H1 (cell line): ENCODE measurements around the gene WFDC10B. TPM values are rescaled to one million over a fixed set of nuclear protein-coding genes. Genes with fewer than 3 reads are reported as not detected.

ENCODE experiments used
- CTCF ChIA-PET: fragments of 300-600 bp; sonication (Branson Sonifier 250); formaldehyde crosslinking; loops from one replicate; lab custom pipeline; 2021; ENCODE audit not compliant: partially characterized antibody; lab: Charles Lee
- POLR2A ChIA-PET: fragments of 300-600 bp; sonication (Branson Sonifier 250); formaldehyde crosslinking; loops from one replicate; lab custom pipeline; 2021; ENCODE audit warnings: inconsistent platforms; ENCODE audit not compliant: partially characterized antibody; lab: Charles Lee
- DNase-seq, 2 experiments: peaks; one replicate each; pipeline versions ENCODE4 v3.0.0 to v3.0.0-alpha.2; 2010 to 2022; ENCODE audit warnings: low spot score in 2 of 2, low read depth in 1 of 2, mixed read lengths in 1 of 2
- FAIRE-seq: peaks from 2 replicates; lab custom pipeline; 2011; peaks lifted over from hg19 to GRCh38; lab: Jason Lieb, UNC
- H2AFZ ChIP-seq: 2 replicates; pipeline ENCODE4 v1.8.1; 2012; ENCODE audit warnings: low read length, inconsistent platforms
- H2AK5ac ChIP-seq: 2 replicates; pipeline ENCODE4 v1.6.1; 2013; ENCODE audit warnings: low read depth, low read length
- H2BK120ac ChIP-seq: replicated peaks from 2 replicates; pipeline ENCODE3; 2013; ENCODE audit warnings: low read depth, low read length, inconsistent platforms
- H2BK12ac ChIP-seq: 2 replicates; pipeline ENCODE4 v1.6.1; 2013; ENCODE audit warnings: low read depth, low read length
- H2BK15ac ChIP-seq: 2 replicates; pipeline ENCODE4 v1.6.1; 2013; ENCODE audit warnings: low read length
- H2BK20ac ChIP-seq: 2 replicates; pipeline ENCODE4 v1.6.1; 2013; ENCODE audit warnings: low read length
- H2BK5ac ChIP-seq: 2 replicates; pipeline ENCODE4 v1.6.1; 2013; ENCODE audit warnings: low read depth, low read length
- H3K14ac ChIP-seq: 2 replicates; pipeline ENCODE4 v1.6.1; 2013; ENCODE audit warnings: inconsistent platforms; ENCODE audit not compliant: insufficient read length
- H3K18ac ChIP-seq: 2 replicates; pipeline ENCODE4 v1.6.1; 2013; ENCODE audit warnings: low read length; ENCODE audit errors: extremely low read depth
- H3K23ac ChIP-seq: 2 replicates; pipeline ENCODE4 v1.6.1; 2013; ENCODE audit warnings: inconsistent platforms; ENCODE audit not compliant: insufficient read length
- H3K23me2 ChIP-seq: 2 replicates; pipeline ENCODE4 v1.6.1; 2013; ENCODE audit warnings: low read depth, low read length
- H3K27ac ChIP-seq: 2 replicates; pipeline ENCODE4 v1.6.1; 2011; ENCODE audit warnings: low read depth, low read length, inconsistent platforms
- H3K27me3 ChIP-seq, 4 experiments: replicated peaks in 1 of 4; 1 replicate in 1 of 4; 2 replicates in 3 of 4; pipeline versions ENCODE4 v1.6.1 to v1.8.1; 2011 to 2013; ENCODE audit warnings: low read length in 3 of 4, mild to moderate bottlenecking in 3 of 4, inconsistent platforms in 2 of 4, mixed read lengths in 2 of 4, moderate library complexity in 1 of 4; ENCODE audit not compliant: control insufficient read depth in 3 of 4, insufficient read depth in 3 of 4; ENCODE audit errors: extremely low read depth in 1 of 4
- H3K36me3 ChIP-seq, 4 experiments: 2 replicates each; pipeline versions ENCODE4 v1.6.1 to v1.8.1; 2011 to 2013; ENCODE audit warnings: mild to moderate bottlenecking in 4 of 4, low read length in 3 of 4, moderate library complexity in 2 of 4, control low read depth in 1 of 4, inconsistent platforms in 1 of 4; ENCODE audit not compliant: insufficient read depth in 4 of 4, control insufficient read depth in 2 of 4
- H3K4ac ChIP-seq: replicated peaks from 2 replicates; pipeline ENCODE3; 2013; ENCODE audit warnings: low read length, low read depth, mixed read lengths, inconsistent platforms; ENCODE audit not compliant: insufficient read length
- H3K4me1 ChIP-seq, 4 experiments: replicated peaks in 1 of 4; 1 replicate in 1 of 4; 2 replicates in 3 of 4; pipeline versions ENCODE4 v1.6.1 to v1.8.1; 2011 to 2013; ENCODE audit warnings: low read length in 3 of 4, inconsistent platforms in 2 of 4, mixed read lengths in 1 of 4; ENCODE audit not compliant: insufficient read depth in 4 of 4, control insufficient read depth in 3 of 4
- H3K4me2 ChIP-seq, 2 experiments: 2 replicates each; pipeline versions ENCODE4 v1.6.1 to v1.8.1; 2011 to 2013; ENCODE audit warnings: low read depth in 2 of 2, low read length in 2 of 2, control low read depth in 1 of 2, inconsistent platforms in 1 of 2, mild to moderate bottlenecking in 1 of 2; ENCODE audit not compliant: insufficient read depth in 1 of 2
- H3K4me3 ChIP-seq, 4 experiments: fragments of 200-600, 300-600 bp in 1 of 4; sonication (generic), shearing (Covaris generic), sonication (Bioruptor Twin) in 1 of 4; 2 replicates each; pipeline versions ENCODE4 v1.5.1 to v1.8.1; 2011 to 2016; ENCODE audit warnings: low read length in 4 of 4, low read depth in 3 of 4, control low read depth in 2 of 4, inconsistent platforms in 2 of 4, mild to moderate bottlenecking in 2 of 4, mixed read lengths in 1 of 4, moderate library complexity in 1 of 4; ENCODE audit not compliant: insufficient read depth in 2 of 4; ENCODE audit errors: extremely low read depth in 1 of 4
- H3K56ac ChIP-seq: replicated peaks from 2 replicates; pipeline ENCODE3; 2013; ENCODE audit warnings: low read depth, mild to moderate bottlenecking, mixed read lengths, low read length, inconsistent platforms; ENCODE audit not compliant: insufficient read length
- H3K79me1 ChIP-seq: 2 replicates; pipeline ENCODE4 v1.6.1; 2013; ENCODE audit warnings: low read depth, low read length, control low read depth
- H3K79me2 ChIP-seq, 2 experiments: 2 replicates each; pipeline versions ENCODE4 v1.6.1 to v1.8.1; 2012 to 2013; ENCODE audit warnings: low read length in 2 of 2, mild to moderate bottlenecking in 2 of 2, inconsistent platforms in 1 of 2; ENCODE audit not compliant: insufficient read depth in 2 of 2, control insufficient read depth in 1 of 2
- H3K9ac ChIP-seq, 4 experiments: replicated peaks in 1 of 4; 1 replicate in 1 of 4; 2 replicates in 3 of 4; pipeline versions ENCODE4 v1.6.1 to v1.8.1; 2011 to 2013; ENCODE audit warnings: low read depth in 3 of 4, low read length in 3 of 4, control low read depth in 2 of 4, mild to moderate bottlenecking in 2 of 4, moderate library complexity in 2 of 4, inconsistent platforms in 1 of 4; ENCODE audit errors: extremely low read depth in 1 of 4
- H3K9me3 ChIP-seq, 2 experiments: 2 replicates each; pipeline versions ENCODE4 v1.6.1 to v1.8.1; 2012 to 2013; ENCODE audit warnings: mild to moderate bottlenecking in 2 of 2, moderate library complexity in 2 of 2, control low read depth in 1 of 2, inconsistent platforms in 1 of 2, low read depth in 1 of 2, low read length in 1 of 2, mixed read lengths in 1 of 2; ENCODE audit not compliant: insufficient read depth in 2 of 2
- H4K20me1 ChIP-seq, 2 experiments: replicated peaks in 1 of 2; 2 replicates each; pipeline versions ENCODE3 to v1.8.1; 2011 to 2013; ENCODE audit warnings: inconsistent platforms in 2 of 2, low read length in 2 of 2, mild to moderate bottlenecking in 1 of 2; ENCODE audit not compliant: insufficient read depth in 2 of 2, control insufficient read depth in 1 of 2
- H4K5ac ChIP-seq: 2 replicates; pipeline ENCODE4 v1.6.1; 2013; ENCODE audit warnings: low read length, low read depth, mixed read lengths, inconsistent platforms; ENCODE audit not compliant: insufficient read length
- H4K8ac ChIP-seq: 2 replicates; pipeline ENCODE4 v1.8.0; 2013; ENCODE audit warnings: mild to moderate bottlenecking, moderate library complexity, low read length, inconsistent platforms; ENCODE audit not compliant: insufficient read depth; ENCODE audit errors: extremely low read depth
- H4K91ac ChIP-seq: replicated peaks from 2 replicates; pipeline ENCODE3; 2013; ENCODE audit warnings: low read length, mixed read lengths, inconsistent platforms; ENCODE audit not compliant: insufficient read length
- ATF3 ChIP-seq: IDR thresholded peaks from 2 replicates; pipeline ENCODE4 v1.6.1; 2011; ENCODE audit warnings: low read depth, mild to moderate bottlenecking, low read length; ENCODE audit not compliant: insufficient read depth
- CBX8 ChIP-seq: fragments of 300-800, 300-1000 bp; sonication (generic); IDR thresholded peaks from 2 replicates; pipeline ENCODE4 v1.7.1; 2016; ENCODE audit warnings: low read depth, low read length, borderline replicate concordance
- EP300 ChIP-seq, 2 experiments: IDR thresholded peaks; 1 replicate in 1 of 2; 2 replicates in 1 of 2; pipeline ENCODE4 v1.6.1; 2011 to 2012; ENCODE audit warnings: low read depth in 2 of 2, low read length in 2 of 2, mild to moderate bottlenecking in 2 of 2, borderline replicate concordance in 1 of 2, inconsistent platforms in 1 of 2, moderate library complexity in 1 of 2
- JUN ChIP-seq: IDR thresholded peaks from 2 replicates; pipeline ENCODE4 v1.6.1; 2011; ENCODE audit warnings: low read depth, mild to moderate bottlenecking, improper control_type of control experiment, low read length
- KDM1A ChIP-seq: fragments of 200-600, 300-600 bp; sonication (generic); IDR thresholded peaks from 2 replicates; pipeline ENCODE4 v1.7.1; 2016; ENCODE audit warnings: mild to moderate bottlenecking, low read length, borderline replicate concordance
- MAFK ChIP-seq: IDR thresholded peaks from 2 replicates; pipeline ENCODE4 v1.6.1; 2012; ENCODE audit warnings: low read depth, mild to moderate bottlenecking, improper control_type of control experiment, low read length
- MAX ChIP-seq: IDR thresholded peaks from 2 replicates; pipeline ENCODE4 v1.6.1; 2012; ENCODE audit warnings: inconsistent platforms
- PHF8 ChIP-seq: fragments of 200-600 bp; sonication (generic); conservative IDR thresholded peaks from 2 replicates; pipeline ENCODE4 v1.7.1; 2012; ENCODE audit warnings: low read depth, mild to moderate bottlenecking, inconsistent platforms, low read length, moderate library complexity
- SIN3A ChIP-seq, 2 experiments: IDR thresholded peaks in 1 of 2; conservative IDR thresholded peaks in 1 of 2; 2 replicates each; pipeline ENCODE4 v1.6.1; 2011 to 2012; ENCODE audit warnings: low read length in 2 of 2, improper control_type of control experiment in 1 of 2, low read depth in 1 of 2, mild to moderate bottlenecking in 1 of 2
- SUZ12 ChIP-seq: fragments of 200-600 bp; sonication (generic); IDR thresholded peaks from 2 replicates; pipeline ENCODE4 v1.6.1; 2012; ENCODE audit warnings: mild to moderate bottlenecking, inconsistent platforms, low read length, moderate library complexity, mixed read lengths
- USF2 ChIP-seq: IDR thresholded peaks from 2 replicates; pipeline ENCODE4 v1.6.1; 2011; ENCODE audit warnings: low read length, improper control_type of control experiment
- WGBS, 2 experiments: shearing (Covaris generic) in 1 of 2; methylation state at CpG; one replicate each; pipeline versions ENCODE4 v1.1.6 to v1.1.7; 2013 to 2015; ENCODE audit warnings: low lambda C conversion rate in 2 of 2, mixed read lengths in 2 of 2, inconsistent platforms in 1 of 2, low coverage in 1 of 2, missing lambda C conversion rate in 1 of 2; ENCODE audit not compliant: insufficient replicate concordance in 2 of 2, insufficient coverage in 1 of 2, insufficient read length in 1 of 2; ENCODE audit errors: extremely low coverage in 1 of 2, missing lambda C conversion rate in 1 of 2; 5-methylcytosine and 5-hydroxymethylcytosine counted together
- polyA plus RNA-seq, 7 experiments: library from polyadenylated mRNA; depleted of rRNA in 3 of 7; stranded (reverse) in 5 of 7; unstranded in 2 of 7; fragments of >200 nt in 5 of 7; fragments of 200-250 nt in 2 of 7; gene quantifications; 1 replicate in 5 of 7; 2 replicates in 1 of 7; 4 replicates in 1 of 7; pipeline versions ENCODE4 v1.2.1 to v1.2.3, GENCODE V29; 2011 to 2013; ENCODE audit warnings: missing spikeins in 2 of 7, mixed read lengths in 2 of 7
- total RNA-seq: library from RNA; stranded (reverse); fragmentation: NEBNext Ultra II Directional; extraction: Animal tissue kit (Norgen Biotek cat#: 25700); gene quantifications from 2 replicates; pipeline ENCODE4 v1.2.1, GENCODE V29; 2021

WFDC10B gene
- total and polyA plus RNA-seq, 2 of the 8 experiments (the other 6 are each of a cell fraction or from before 2014, with no cell fraction given): 0.21 to 0.54 TPM

- DNase-seq (no peak), FAIRE-seq (no peak)
- Histone ChIP-seq H3K9me3 (no peaks in the 10 kb centered on the region), H3K9ac (no peak overlapping the region), H3K27ac (no peak overlapping the region), H3K56ac (no peak overlapping the region), H4K5ac (no peak overlapping the region), H3K4me3 (no peak overlapping the region), H2BK120ac (no peak overlapping the region), H2AK5ac (no peak overlapping the region), H3K4me2 (no peak overlapping the region), H3K79me1 (no peaks in the 10 kb centered on the region), H2BK20ac (no peak overlapping the region), H2AFZ (no peak overlapping the region), H4K20me1 (no peaks in the 10 kb centered on the region), H3K36me3 (no peaks in the 10 kb centered on the region), H3K23me2 (no peaks in the 10 kb centered on the region), H3K79me2 (no peaks in the 10 kb centered on the region), H3K27me3 (no peaks in the 10 kb centered on the region), H2BK12ac (no peak overlapping the region), H3K18ac (no peak overlapping the region), H4K91ac (no peak overlapping the region), H4K8ac (no peak overlapping the region), H2BK5ac (no peak overlapping the region), H3K4ac (no peak overlapping the region), H3K23ac (no peak overlapping the region), H3K14ac (no peak overlapping the region), H2BK15ac (no peak overlapping the region), H3K4me1 (no peaks in the 10 kb centered on the region)
- CTCF ChIA-PET: no interaction called here
- POLR2A ChIA-PET: no interaction called here
- WGBS, 2 experiments: 90% methylated on average over 4 of the region's 4 CpGs; no CpG with 5 or more reads in 1 of the 2 experiments
- TF ChIP-seq KDM1A (no peak), PHF8 (no peak), CBX8 (no peak), SIN3A (conservative IDR thresholded peaks at IDR 0.05 in 1 of 2, IDR thresholded peaks at IDR 0.05 in 1 of 2; ENCODE audit: low read depth in 1 of 2, low read length in 2 of 2) (no peak), MAFK (no peak), ATF3 (no peak), MAX (no peak), JUN (no peak), SUZ12 (no peak), EP300 (IDR thresholded peaks at IDR 0.05; ENCODE audit: borderline replicate concordance in 1 of 2, low read depth in 2 of 2, low read length in 2 of 2) (no peak), USF2 (no peak)
These were observed 37.8 kb upstream of the WFDC10B start for GRCh38 chr20:45742596-45742995.
